Measurements from ENCODE around the gene TNF.

DNA sequence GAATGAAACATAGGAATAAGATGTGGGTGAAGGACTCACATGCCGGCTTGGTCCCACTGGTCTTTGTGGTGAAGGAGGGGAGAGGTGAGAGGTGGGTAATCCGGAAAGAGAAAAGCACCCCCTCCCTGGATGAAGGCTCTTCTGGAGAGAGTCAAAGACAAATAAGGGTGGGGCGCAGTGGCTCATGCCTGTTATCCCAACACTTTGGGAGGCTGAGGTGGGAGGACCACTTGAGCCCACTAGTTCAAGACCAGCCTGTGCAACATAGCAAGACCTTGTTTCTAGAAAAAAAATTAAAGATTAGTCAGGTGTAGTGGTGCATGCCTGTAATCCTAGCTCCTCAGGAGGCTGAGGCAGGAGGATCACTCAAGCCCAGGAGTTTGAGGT lies 3.7 kb downstream of the TNF start:
- TF ChIP-seq EP300 (IDR thresholded peaks at IDR 0.05) = no peak
- TF ChIP-seq, protein P1, sequence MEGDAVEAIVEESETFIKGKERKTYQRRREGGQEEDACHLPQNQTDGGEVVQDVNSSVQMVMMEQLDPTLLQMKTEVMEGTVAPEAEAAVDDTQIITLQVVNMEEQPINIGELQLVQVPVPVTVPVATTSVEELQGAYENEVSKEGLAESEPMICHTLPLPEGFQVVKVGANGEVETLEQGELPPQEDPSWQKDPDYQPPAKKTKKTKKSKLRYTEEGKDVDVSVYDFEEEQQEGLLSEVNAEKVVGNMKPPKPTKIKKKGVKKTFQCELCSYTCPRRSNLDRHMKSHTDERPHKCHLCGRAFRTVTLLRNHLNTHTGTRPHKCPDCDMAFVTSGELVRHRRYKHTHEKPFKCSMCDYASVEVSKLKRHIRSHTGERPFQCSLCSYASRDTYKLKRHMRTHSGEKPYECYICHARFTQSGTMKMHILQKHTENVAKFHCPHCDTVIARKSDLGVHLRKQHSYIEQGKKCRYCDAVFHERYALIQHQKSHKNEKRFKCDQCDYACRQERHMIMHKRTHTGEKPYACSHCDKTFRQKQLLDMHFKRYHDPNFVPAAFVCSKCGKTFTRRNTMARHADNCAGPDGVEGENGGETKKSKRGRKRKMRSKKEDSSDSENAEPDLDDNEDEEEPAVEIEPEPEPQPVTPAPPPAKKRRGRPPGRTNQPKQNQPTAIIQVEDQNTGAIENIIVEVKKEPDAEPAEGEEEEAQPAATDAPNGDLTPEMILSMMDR (IDR thresholded peaks at IDR 0.05) = no peak
- TF ChIP-seq POLR2AphosphoS5 (IDR thresholded peaks at IDR 0.05) = no peak

Measured in gastroesophageal sphincter (tissue), 3 donors.